ENCODE measurements around the gene TRIM56. TPM values are rescaled to one million over a fixed set of nuclear protein-coding genes. Genes with fewer than 3 reads are reported as not detected.
A peak's percentile ranks its signal among the peaks of the same experiment; 100 is the strongest.
"Not testable (repeated sequence)": the region's sequence is repeated elsewhere in the genome, so short reads cannot be mapped to it uniquely, and the experiment has no call there.

The TRIM56 gene
- total and polyA plus RNA-seq, 11 donors = 7.9 to 37.4 (median 13.8) TPM

GRCh38 chr7:101088069-101088425 lies 2.8 kb downstream of the TRIM56 start:
- Histone ChIP-seq H3K4me1 (peaks cover 8 to 49% (median 25%) of the 10 kb centered on the region in 12 donors), H3K4me3 (no peak overlapping the region), H3K9me3 (no peaks in the 10 kb centered on the region), H3K27me3 (no peaks in the 10 kb centered on the region), H3K27ac (no peak overlapping the region), H3K36me3 (peaks cover 2 to 46% (median 31%) of the 10 kb centered on the region in 9 donors)
- WGBS, 4 donors = 93 to 94% (median 93%) methylated on average over 21 of the region's 21 CpGs
- DNase-seq (no peak), ATAC-seq (no peak)
- TF ChIP-seq CTCF (IDR thresholded peaks at IDR 0.05) (no peak), POLR2A (IDR thresholded peaks at IDR 0.05) (no peak)
- intact Hi-C loops (cut with DNase I) = no loop called here

GRCh38 chr7:101088858-101089529 lies 3.7 kb downstream of the TRIM56 start:
- ATAC-seq (no peak), DNase-seq (no peak)
- no peaks in the 10 kb centered on the region for H3K9me3 ChIP-seq
- intact Hi-C loops (cut with DNase I) = no loop called here
- TF ChIP-seq CTCF (IDR thresholded peaks at IDR 0.05) = no peak
- TF ChIP-seq POLR2A (IDR thresholded peaks at IDR 0.05) = no peak
- no peak overlapping the region for H3K4me3 ChIP-seq
- WGBS, 4 donors = 94 to 97% (median 95%) methylated on average over 12 to 41 of the region's 41 CpGs
- peaks cover 2 to 46% (median 31%) of the 10 kb centered on the region in 9 donors for H3K36me3 ChIP-seq
- no peaks in the 10 kb centered on the region for H3K27me3 ChIP-seq
- peaks cover 8 to 55% (median 27%) of the 10 kb centered on the region in 12 donors for H3K4me1 ChIP-seq
- H3K27ac ChIP-seq = no peak overlapping the region

- Histone ChIP-seq H3K4me3 (no peak overlapping the region), H3K27ac (no peak overlapping the region), H3K9me3 (no peaks in the 10 kb centered on the region), H3K4me1 (peaks cover 6 to 50% (median 26%) of the 10 kb centered on the region in 12 donors), H3K36me3 (peaks cover 2 to 46% (median 31%) of the 10 kb centered on the region in 9 donors), H3K27me3 (no peaks in the 10 kb centered on the region)
- 92 to 96% (median 95%) methylated on average over 9 of the region's 9 CpGs for WGBS, 4 donors
- intact Hi-C loops (cut with DNase I) = no loop called here
- no peak for TF ChIP-seq CTCF (IDR thresholded peaks at IDR 0.05)
- TF ChIP-seq POLR2A (IDR thresholded peaks at IDR 0.05) = no peak
- ATAC-seq (no peak), DNase-seq (peak in 1 of 5 donors; percentile 33)
These were observed 4.6 kb downstream of the TRIM56 start for GRCh38 chr7:101089876-101090275.

GRCh38 chr7:101092266-101092905 lies 7.1 kb downstream of the TRIM56 start:
- WGBS, 4 donors = 93 to 97% (median 96%) methylated on average over 18 to 52 of the region's 53 CpGs

More at GRCh38 chr7:101092266-101092905, 7.1 kb downstream of the TRIM56 start:
- H3K27ac ChIP-seq; intact Hi-C loops (cut with DNase I); H3K27me3 ChIP-seq; ATAC-seq; H3K9me3 ChIP-seq; H3K4me3 ChIP-seq: not testable (repeated sequence)
- H3K36me3 ChIP-seq = peaks cover 2 to 40% (median 25%) of the 10 kb centered on the region in 9 donors
- H3K4me1 ChIP-seq = peaks cover 0 to 36% (median 11%) of the 10 kb centered on the region in 12 donors
- DNase-seq = peak in 1 of 5 donors; percentile 49

Data from heart left ventricle (tissue), 16 donors.